HG03442 (cell line): ENCODE measurements around the gene AJAP1.
"Not testable (repeated sequence)": the region's sequence is repeated elsewhere in the genome, so short reads cannot be mapped to it uniquely, and the experiment has no call there.

ENCODE experiments used
- ATAC-seq: cut with Tn5 transposase; IDR thresholded peaks from one replicate; pipeline ENCODE4 v1.9.1; 2021; ENCODE audit warnings: mild to moderate bottlenecking, moderate library complexity; ENCODE audit not compliant: unreplicated experiment

The AJAP1 gene

DNA sequence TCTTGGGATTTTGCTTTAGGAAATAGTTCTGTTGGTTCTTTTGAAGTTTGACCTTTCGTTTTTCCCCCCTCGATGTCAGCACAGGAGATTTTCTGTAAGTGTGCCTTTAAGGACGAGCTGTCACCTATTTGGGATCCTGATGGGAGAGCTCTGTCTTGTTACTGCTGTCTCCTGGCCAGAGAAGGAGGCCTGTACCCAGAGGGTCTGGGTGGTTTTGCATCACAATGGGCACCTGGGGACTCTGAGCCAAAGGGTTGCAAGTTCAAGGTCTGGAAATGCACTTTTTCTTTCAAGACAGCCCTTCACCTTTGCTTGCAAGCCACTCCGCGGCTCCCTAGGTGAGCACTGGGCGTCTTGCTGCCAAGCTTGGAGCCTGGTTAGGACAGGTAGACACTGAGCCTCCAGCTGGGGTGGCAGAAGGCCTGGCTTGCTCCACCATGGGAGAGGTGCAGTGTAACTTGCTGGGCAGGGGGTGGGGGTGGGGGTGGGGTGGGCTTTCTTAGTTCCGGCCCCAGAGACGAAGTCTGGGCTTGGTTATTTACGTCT is 2.9 kb downstream of the AJAP1 start:
- ATAC-seq, result no peak

- ATAC-seq, result no peak
Observed at GRCh38 chr1:4657960-4658541, 3.6 kb downstream of the AJAP1 start.

- ATAC-seq, result no peak
Observed at GRCh38 chr1:4658643-4659628, 4.5 kb downstream of the AJAP1 start.

DNA sequence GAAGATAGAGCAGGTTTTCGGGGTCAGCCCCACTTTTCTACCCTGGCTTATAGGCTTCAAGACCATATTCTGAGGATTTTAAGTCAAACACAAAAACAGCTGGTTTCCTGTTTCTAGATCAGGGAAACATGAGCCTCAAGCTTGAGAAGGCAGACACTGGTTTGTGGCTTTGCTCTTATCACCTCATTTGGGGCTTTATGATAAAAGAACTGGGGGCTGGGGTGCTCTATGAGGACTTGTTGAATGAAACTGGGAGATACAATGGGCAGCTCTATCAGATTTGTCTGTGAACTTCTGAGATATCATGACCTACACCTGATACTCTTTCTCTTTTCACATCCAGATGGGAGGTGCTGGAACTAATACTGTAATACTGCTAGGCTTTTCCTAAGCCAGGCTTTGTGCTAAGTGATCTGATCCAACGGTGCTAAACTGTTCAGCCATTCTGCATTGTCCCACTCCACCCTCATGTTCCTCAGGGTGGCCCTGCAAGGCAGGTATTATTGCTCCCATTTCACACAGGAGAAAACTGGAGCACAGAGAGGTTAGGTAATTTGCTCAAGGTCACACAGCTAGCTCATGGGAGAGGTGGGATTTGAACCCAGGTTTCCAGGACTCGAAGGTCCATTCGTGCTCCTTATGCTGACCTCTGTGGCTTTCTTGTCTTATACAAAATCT is 6.6 kb downstream of the AJAP1 start:
- no peak for ATAC-seq

- no peak for ATAC-seq
Observed at GRCh38 chr1:4661595-4661917, 7.1 kb downstream of the AJAP1 start.

DNA sequence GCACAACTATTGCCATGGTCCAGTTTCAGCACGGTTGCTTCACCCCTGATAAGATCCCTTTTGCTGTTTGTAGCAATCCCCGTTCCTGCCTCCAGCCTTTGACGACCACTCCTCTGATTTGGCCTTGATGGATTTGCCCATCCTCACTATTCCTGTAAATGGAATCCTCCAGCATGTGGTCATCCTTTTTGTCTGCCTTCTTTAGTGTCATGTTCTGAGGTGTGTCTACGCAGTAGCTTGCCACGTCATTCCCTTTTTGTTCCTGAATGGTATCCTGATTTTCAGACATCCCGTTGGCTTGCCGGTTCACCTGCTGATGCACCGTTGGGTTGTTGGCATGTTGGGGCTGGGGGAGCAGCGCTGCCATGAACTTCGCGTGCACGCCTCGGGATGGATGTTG is 7.8 kb downstream of the AJAP1 start:
- no peak for ATAC-seq

- no peak for ATAC-seq
Observed at GRCh38 chr1:4662723-4663122, 8.3 kb downstream of the AJAP1 start.

DNA sequence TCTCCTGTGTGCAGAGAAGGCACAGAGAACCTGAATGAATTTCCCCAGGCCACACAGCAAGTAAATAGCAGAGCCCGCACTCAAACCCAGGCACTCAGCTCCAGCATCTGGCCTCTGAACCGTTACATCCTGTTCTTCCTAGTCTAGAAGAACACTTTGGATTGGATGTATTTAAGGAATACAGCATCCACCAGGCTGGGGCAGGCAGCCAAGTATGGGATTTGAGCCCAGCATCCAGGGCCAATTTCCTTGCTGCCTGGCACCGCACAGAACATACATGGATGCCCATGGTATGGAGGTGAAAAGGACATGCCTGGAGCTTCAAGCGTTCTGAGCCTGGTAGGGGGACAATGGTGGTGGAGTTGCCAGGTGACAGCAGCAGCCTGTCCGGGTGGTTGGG is 9.7 kb downstream of the AJAP1 start:
- no peak for ATAC-seq

DNA sequence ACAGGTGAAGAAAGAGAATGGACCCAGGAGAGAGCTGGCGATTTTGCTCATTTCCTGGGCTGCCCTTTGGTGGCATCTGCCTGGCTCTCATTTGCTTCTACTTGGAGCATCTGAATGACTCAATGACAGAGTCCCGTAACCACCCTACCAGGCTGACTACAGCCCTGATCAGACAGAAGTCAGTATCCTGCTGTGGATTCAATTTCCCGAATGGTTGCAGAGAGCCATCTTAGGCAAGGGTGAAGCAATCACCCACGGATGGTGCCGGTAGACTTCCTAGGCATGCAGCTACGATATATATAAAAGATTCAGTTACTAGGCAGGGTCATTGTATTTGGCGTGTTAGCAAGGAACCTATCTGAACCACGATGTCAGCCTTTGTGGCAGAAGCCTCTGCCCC is 10.2 kb downstream of the AJAP1 start:
- ATAC-seq, result no peak

DNA sequence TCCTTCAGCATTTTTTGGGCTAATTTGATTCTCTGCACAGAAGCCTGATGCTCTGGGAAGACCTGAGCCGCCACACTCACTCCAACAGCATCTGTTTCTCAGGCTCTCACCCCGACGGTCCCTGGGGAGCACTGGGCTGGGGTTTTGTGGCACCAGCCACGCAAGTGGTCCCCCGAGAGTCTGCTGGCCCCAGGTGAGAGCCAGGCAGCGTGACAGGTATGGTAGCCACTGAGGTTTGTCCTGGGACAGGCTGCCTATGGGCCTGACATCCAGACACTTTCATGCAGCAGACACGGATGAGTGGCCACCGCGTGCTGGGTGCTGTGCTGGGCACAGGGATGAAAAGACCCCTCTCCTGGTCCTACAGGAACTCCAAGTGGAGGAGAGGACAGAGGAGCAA is 11.0 kb downstream of the AJAP1 start:
- ATAC-seq, result no peak

DNA sequence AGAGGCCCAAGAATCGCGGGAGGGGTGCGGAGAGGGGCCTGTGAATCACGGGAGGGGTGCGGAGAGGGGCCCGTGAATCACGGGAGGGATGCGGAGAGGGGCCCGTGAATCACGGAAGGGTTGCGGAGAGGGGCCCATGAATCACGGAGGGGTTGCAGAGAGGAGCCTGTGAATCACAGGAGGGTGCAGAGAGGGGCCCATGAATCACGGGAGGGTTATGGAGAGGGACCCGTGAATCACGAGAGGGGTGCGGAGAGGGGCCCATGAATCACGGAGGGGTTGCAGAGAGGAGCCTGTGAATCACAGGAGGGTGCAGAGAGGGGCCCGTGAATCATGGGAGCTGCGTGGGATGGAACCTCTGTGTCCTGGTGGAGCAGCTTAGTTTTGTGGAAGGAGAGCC is 12.3 kb downstream of the AJAP1 start:
- ATAC-seq, result not testable (repeated sequence)

DNA sequence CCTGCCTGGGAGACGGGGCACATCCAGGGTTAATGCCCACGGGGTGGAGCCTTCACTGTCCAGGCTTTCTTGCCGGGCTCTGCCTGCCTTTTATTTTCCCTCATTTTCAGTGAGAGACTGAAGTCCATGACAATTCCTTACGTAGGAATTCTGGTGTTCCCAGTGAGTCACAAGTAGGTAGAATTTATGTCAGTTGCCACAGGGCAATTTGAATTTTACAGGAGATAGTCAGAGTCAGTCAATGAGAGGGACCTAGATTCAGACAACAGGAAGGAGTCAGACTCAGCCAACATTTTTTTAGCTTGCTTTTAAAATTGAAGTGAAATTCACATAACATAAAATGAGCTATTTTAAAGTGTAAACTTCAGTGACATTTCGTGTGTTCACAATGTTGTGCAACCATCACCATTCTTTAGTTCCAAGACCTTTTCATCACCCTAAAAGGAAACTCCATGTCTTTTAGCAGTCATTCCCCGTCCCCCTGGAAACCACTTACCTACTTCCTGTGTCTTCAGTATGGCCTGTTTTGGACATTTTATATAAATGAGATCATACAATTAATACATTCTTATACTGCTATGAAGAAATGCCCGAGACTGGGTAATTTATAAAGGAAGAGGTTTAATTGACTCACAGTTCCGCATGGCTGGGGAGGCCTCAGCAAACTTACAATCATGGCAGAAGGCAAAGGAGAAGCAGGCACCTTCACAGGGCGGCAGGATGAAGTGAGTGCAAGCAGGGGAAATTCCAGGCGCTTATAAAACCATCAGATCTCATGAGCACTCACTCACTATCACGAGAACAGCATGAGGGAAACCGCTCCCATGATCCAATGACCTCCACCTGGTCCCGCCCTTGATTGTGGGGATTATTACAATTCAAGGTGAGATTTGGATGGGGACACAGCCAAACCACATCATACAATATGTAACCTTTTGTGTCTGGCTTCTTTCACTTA is 14.6 kb downstream of the AJAP1 start:
- no peak for ATAC-seq

DNA sequence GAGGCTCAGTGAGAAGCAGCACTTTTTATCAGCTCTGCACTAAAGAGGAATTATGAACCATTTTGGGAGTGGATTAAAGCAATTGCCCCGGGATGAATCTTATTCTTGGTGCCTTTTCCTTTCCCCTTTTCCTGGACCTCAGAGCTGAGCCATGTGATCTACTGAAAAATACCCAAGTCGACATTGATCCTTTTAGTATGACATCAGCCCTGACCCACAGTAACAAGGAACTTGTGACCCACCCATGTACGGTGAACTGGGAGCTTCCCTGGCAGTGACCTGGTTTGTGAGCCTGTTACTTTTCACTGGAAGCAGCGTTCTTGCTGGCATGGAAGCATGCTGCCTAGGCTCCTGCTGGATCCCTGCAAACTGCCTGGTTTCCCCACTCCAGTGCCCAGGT is 15.9 kb downstream of the AJAP1 start:
- no peak for ATAC-seq

DNA sequence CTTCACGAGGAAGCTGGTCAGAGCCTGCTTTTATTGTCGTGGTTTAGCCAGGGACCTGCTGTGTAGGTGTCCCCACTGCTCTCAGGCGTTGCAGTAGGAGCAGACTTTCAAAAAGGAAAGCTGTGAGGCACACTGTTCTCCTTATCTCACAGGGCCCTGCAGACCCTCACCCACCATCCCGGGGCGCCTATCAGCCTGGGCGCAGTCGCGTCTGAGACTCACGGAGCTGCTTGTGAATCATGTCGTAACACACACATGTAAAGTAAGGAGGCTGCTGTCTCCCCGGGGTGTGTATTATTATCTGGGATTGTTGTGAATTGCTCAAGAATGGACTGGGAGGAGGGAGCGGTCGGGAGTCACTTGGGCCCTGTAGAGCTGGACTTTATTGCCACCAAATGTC is 17.4 kb downstream of the AJAP1 start:
- no peak for ATAC-seq

- no peak for ATAC-seq
Observed at GRCh38 chr1:4673494-4673893, 19.1 kb downstream of the AJAP1 start.

- ATAC-seq, result no peak
Observed at GRCh38 chr1:4674117-4674516, 19.7 kb downstream of the AJAP1 start.

GRCh38 chr1:4674676-4675075 is 20.3 kb downstream of the AJAP1 start:
- ATAC-seq, result no peak

- ATAC-seq, result no peak
Observed at GRCh38 chr1:4675454-4676186, 21.2 kb downstream of the AJAP1 start.

GRCh38 chr1:4676253-4676652 is 21.8 kb downstream of the AJAP1 start:
- no peak for ATAC-seq

DNA sequence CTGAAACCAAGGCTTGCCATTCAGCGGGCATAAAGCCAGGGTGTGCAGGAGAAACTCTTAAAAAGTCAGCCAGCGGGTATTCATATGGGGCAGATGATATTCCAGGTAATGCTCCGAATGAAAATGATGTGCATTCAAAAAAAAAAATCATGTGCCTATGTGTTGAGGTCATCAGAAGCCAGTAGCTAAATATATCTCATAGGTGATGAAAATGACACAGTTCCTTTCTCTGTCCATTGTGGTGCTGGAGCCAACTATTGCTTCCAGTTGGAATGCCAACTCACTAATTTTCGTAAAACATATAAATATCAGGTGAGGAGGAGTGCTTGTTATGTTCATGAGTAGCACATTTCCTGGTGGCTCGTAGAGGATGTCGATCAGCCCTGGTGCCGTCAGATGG is 23.2 kb downstream of the AJAP1 start:
- no peak for ATAC-seq
